MM.1S (cell line): ENCODE results near the gene ATP8B2.

Experiments
- DNase-seq: peaks from one replicate; pipeline ENCODE4 v3.0.0-alpha.2; 2015
- H2AFZ ChIP-seq: fragments of 300-600 bp; sonication (generic); 2 replicates; pipeline ENCODE4 v1.6.0; 2016; ENCODE audit warnings: antibody characterized with exemption, low read length
- H3F3A ChIP-seq: fragments of 300-600 bp; sonication (generic); 2 replicates; pipeline ENCODE4 v1.6.1; 2016; ENCODE audit warnings: mild to moderate bottlenecking, antibody characterized with exemption, low read length, moderate library complexity, mixed read lengths; ENCODE audit not compliant: insufficient read depth
- H3K27ac ChIP-seq: fragments of 300-600 bp; sonication (generic); 2 replicates; pipeline ENCODE4 v1.5.1; 2016; ENCODE audit warnings: mild to moderate bottlenecking, low read length
- H3K27me3 ChIP-seq: fragments of 300-600 bp; sonication (generic); replicated peaks from 2 replicates; pipeline ENCODE4 v1.6.0; 2016; ENCODE audit warnings: low read length; ENCODE audit not compliant: insufficient read depth
- H3K36me3 ChIP-seq: fragments of 300-600 bp; sonication (generic); replicated peaks from 2 replicates; pipeline ENCODE4 v1.6.1; 2016; ENCODE audit warnings: mild to moderate bottlenecking, low read length, mixed read lengths; ENCODE audit not compliant: insufficient read depth
- H3K4me1 ChIP-seq: fragments of 300-600 bp; sonication (generic); 2 replicates; pipeline ENCODE4 v1.6.1; 2016; ENCODE audit warnings: low read length, mixed read lengths
- H3K4me2 ChIP-seq: fragments of 300-600 bp; sonication (generic); 2 replicates; pipeline ENCODE4 v1.6.0; 2016; ENCODE audit warnings: low read depth, low read length
- H3K4me3 ChIP-seq: fragments of 300-600 bp; sonication (generic); 2 replicates; pipeline ENCODE4 v1.5.1; 2016; ENCODE audit warnings: low read length, mixed read lengths
- H3K79me2 ChIP-seq: fragments of 300-600 bp; sonication (generic); 2 replicates; pipeline ENCODE4 v1.6.1; 2016; ENCODE audit warnings: mixed run types, low read length, mixed read lengths
- H3K9ac ChIP-seq: fragments of 300-600 bp; sonication (generic); 2 replicates; pipeline ENCODE4 v1.6.1; 2016; ENCODE audit warnings: low read length, mixed read lengths
- H3K9me2 ChIP-seq: fragments of 300-600 bp; sonication (generic); replicated peaks from 2 replicates; pipeline ENCODE4 v1.6.1; 2016; ENCODE audit warnings: mild to moderate bottlenecking, low read length, mixed read lengths; ENCODE audit not compliant: insufficient read depth
- H3K9me3 ChIP-seq: fragments of 300-600 bp; sonication (generic); replicated peaks from 2 replicates; pipeline ENCODE4 v1.6.1; 2016; ENCODE audit warnings: mild to moderate bottlenecking, low read length, mixed read lengths; ENCODE audit not compliant: insufficient read depth
- H4K20me1 ChIP-seq: fragments of 300-600 bp; sonication (generic); 2 replicates; pipeline ENCODE4 v1.6.1; 2016; ENCODE audit warnings: mild to moderate bottlenecking, low read length, moderate library complexity, mixed read lengths; ENCODE audit not compliant: insufficient read depth
- EZH2 ChIP-seq: fragments of 300-600 bp; sonication (generic); optimal IDR thresholded peaks from 2 replicates; pipeline ENCODE3; 2017; ENCODE audit warnings: low read depth, mild to moderate bottlenecking, antibody characterized with exemption, low read length, mixed read lengths
- EZH2phosphoT487 ChIP-seq: fragments of 300-600 bp; sonication (generic); IDR thresholded peaks from 2 replicates; pipeline ENCODE4 v1.6.1; 2018; ENCODE audit warnings: antibody characterized with exemption, low read length
- TF ChIP-seq, protein P1 (sequence below): fragments of 300-600 bp; sonication (generic); IDR thresholded peaks from 2 replicates; pipeline ENCODE4 v1.5.1; 2016; ENCODE audit warnings: antibody characterized with exemption, low read length, mixed read lengths

Gene ATP8B2

DNA sequence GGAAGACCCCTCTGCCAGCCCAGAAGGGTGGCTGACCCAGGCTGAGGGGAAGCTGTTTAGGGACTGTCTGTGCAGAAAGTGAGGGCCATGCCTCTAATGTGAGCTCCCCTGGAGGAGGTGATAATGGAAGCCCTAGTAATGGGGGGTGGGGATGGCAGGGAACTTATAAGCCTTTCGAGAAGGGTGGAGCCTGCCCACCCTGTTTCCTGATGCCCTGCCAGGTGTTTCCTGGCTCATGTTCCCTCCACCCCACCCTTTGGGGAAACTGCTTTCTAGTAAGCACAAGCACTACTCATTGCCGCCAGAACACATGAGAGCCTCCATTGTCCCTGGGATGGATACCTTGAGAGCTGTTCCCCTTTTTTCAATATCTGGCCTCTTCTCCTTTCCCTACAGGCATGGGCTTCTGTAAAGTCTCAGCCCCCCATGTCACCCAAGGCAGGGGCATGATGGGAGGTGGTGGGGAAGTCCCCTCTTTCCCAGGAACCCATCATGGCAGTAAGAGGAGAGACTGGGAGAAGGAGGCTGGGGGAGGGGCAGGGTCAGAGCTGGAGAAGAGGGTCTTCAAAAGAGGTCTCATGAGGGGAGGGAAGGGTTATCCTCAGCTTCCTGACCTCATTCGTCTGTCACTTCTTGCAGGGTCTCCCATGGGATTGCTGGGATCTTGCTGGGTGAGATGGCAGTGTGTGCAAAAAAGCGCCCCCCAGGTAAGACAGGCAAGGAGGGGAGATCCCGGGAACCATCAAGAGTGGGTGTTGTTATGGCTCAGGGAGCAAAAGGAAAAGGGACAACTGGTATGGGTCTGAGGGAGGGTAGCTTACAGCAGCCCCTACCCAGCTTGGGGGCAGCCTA lies 2.4 kb downstream of the ATP8B2 start:
- H3K9me3 ChIP-seq: no peaks in the 10 kb centered on the region
- H3K4me3 ChIP-seq: peak overlapping the region; percentile 84
- H3F3A ChIP-seq: peaks cover 51% of the 10 kb centered on the region
- peaks cover 33% of the 10 kb centered on the region for H3K4me1 ChIP-seq
- H3K79me2 ChIP-seq: peaks cover 66% of the 10 kb centered on the region
- H3K36me3 ChIP-seq: peaks cover 16% of the 10 kb centered on the region; the same call in 1 of the 2 replicates
- no peak overlapping the region for H2AFZ ChIP-seq
- no peaks in the 10 kb centered on the region for H3K27me3 ChIP-seq
- H3K9me2 ChIP-seq: no peaks in the 10 kb centered on the region
- H3K27ac ChIP-seq: peak overlapping the region; percentile 95
- TF ChIP-seq EZH2phosphoT487 (no peak), EZH2 (no peak)
- TF ChIP-seq, protein P1, sequence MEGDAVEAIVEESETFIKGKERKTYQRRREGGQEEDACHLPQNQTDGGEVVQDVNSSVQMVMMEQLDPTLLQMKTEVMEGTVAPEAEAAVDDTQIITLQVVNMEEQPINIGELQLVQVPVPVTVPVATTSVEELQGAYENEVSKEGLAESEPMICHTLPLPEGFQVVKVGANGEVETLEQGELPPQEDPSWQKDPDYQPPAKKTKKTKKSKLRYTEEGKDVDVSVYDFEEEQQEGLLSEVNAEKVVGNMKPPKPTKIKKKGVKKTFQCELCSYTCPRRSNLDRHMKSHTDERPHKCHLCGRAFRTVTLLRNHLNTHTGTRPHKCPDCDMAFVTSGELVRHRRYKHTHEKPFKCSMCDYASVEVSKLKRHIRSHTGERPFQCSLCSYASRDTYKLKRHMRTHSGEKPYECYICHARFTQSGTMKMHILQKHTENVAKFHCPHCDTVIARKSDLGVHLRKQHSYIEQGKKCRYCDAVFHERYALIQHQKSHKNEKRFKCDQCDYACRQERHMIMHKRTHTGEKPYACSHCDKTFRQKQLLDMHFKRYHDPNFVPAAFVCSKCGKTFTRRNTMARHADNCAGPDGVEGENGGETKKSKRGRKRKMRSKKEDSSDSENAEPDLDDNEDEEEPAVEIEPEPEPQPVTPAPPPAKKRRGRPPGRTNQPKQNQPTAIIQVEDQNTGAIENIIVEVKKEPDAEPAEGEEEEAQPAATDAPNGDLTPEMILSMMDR: 0 out of 2 replicates have a peak, but pooled peaks have one; percentile 11
- DNase-seq: peak; percentile 98
- H3K4me2 ChIP-seq: peak overlapping the region; percentile 98
- peak overlapping the region; percentile 97 for H3K9ac ChIP-seq
- no peaks in the 10 kb centered on the region for H4K20me1 ChIP-seq

GRCh38 chr1:154328318-154329151 lies 3.2 kb downstream of the ATP8B2 start:
- peak; percentile 93 for DNase-seq
- Histone ChIP-seq H3K4me3 (peak overlapping the region; percentile 65), H3K9me3 (no peaks in the 10 kb centered on the region), H4K20me1 (no peaks in the 10 kb centered on the region), H3K9ac (peak overlapping the region; percentile 97), H3K79me2 (peaks cover 68% of the 10 kb centered on the region), H3K27ac (peak overlapping the region; percentile 95), H3K27me3 (no peaks in the 10 kb centered on the region), H3F3A (peaks cover 52% of the 10 kb centered on the region), H3K4me2 (peak overlapping the region; percentile 98), H3K9me2 (no peaks in the 10 kb centered on the region), H3K4me1 (peaks cover 33% of the 10 kb centered on the region), H3K36me3 (peaks cover 16% of the 10 kb centered on the region; the same call in 1 of the 2 replicates), H2AFZ (no peak overlapping the region)
- TF ChIP-seq EZH2phosphoT487: no peak
- TF ChIP-seq, protein P1: no peak

GRCh38 chr1:154329152-154329521 lies 3.8 kb downstream of the ATP8B2 start:
- Histone ChIP-seq H3K27ac (peak overlapping the region; percentile 32; the same call in 1 of the 2 replicates), H3K9me2 (no peaks in the 10 kb centered on the region), H2AFZ (no peak overlapping the region), H3K4me2 (peak overlapping the region; percentile 96), H3F3A (peaks cover 58% of the 10 kb centered on the region), H3K9me3 (no peaks in the 10 kb centered on the region), H3K36me3 (peaks cover 18% of the 10 kb centered on the region; the same call in 1 of the 2 replicates), H3K79me2 (peaks cover 72% of the 10 kb centered on the region), H4K20me1 (no peaks in the 10 kb centered on the region), H3K27me3 (no peaks in the 10 kb centered on the region), H3K4me3 (peak overlapping the region; percentile 65), H3K9ac (peak overlapping the region; percentile 67), H3K4me1 (peaks cover 37% of the 10 kb centered on the region)
- no peak for TF ChIP-seq EZH2phosphoT487
- TF ChIP-seq, protein P1: peak; percentile 43
- no peak for DNase-seq
